Adipose tissue (tissue), 3 donors: ENCODE data around the gene SELENON. TPM values are rescaled to one million over a fixed set of nuclear protein-coding genes. Genes with fewer than 3 reads are reported as not detected.

ENCODE experiments used
- polyA plus RNA-seq, 3 donors: library from polyadenylated mRNA; stranded (reverse); fragments of 200-250 nt; gene quantifications; one replicate each; pipeline ENCODE4 v1.2.3, GENCODE V29; 2013
- donor health status: healthy with polysubstance abuse.
- donor health status: Bipolar disorder and iron deficiency.
- donor health status: healthy.

SELENON gene
- polyA plus RNA-seq, 3 donors = 24.6 to 69.7 (median 63.8) TPM

Other genes with a start within 250 kb of the SELENON start
- 10 to 100 TPM in 2 of 3 donors, 1 to 10 TPM in 1; 3.1 to 18.2 (median 12.4) TPM for gene MAN1C1, start 183.4 kb upstream of the SELENON start, polyA plus RNA-seq
- 10 to 100 TPM; 28.7 to 52.7 (median 49.7) TPM for gene MTFR1L, start 19.8 kb downstream of the SELENON start, polyA plus RNA-seq
- gene AUNIP, start 59.3 kb downstream of the SELENON start, polyA plus RNA-seq = under 1 TPM; 0.08 to 0.34 (median 0.22) TPM
- 1 to 10 TPM; 2.5 to 3.5 (median 2.9) TPM for gene PAQR7, start 75.5 kb downstream of the SELENON start, polyA plus RNA-seq
- gene STMN1, start 106.2 kb downstream of the SELENON start, polyA plus RNA-seq = 10 to 100 TPM in 2 of 3 donors, 1 to 10 TPM in 1; 9.8 to 46.1 (median 23.4) TPM
- 1 to 10 TPM; 4.3 to 9.8 (median 4.9) TPM for gene PAFAH2, start 197.9 kb downstream of the SELENON start, polyA plus RNA-seq
- under 1 TPM; 0.04 to 0.34 (median 0.09) TPM for gene EXTL1, start 221.6 kb downstream of the SELENON start, polyA plus RNA-seq
- 10 to 100 TPM in 1 of 3 donors, under 1 TPM in 1, not detected in 1; 0.07 to 99.7 TPM for gene SLC30A2, start 245.9 kb downstream of the SELENON start, polyA plus RNA-seq